ENCODE results near the gene UGGT2.

GRCh38 chr13:95800436-95800835, 252.8 kb downstream of the UGGT2 start:
- TF ChIP-seq, protein P1, sequence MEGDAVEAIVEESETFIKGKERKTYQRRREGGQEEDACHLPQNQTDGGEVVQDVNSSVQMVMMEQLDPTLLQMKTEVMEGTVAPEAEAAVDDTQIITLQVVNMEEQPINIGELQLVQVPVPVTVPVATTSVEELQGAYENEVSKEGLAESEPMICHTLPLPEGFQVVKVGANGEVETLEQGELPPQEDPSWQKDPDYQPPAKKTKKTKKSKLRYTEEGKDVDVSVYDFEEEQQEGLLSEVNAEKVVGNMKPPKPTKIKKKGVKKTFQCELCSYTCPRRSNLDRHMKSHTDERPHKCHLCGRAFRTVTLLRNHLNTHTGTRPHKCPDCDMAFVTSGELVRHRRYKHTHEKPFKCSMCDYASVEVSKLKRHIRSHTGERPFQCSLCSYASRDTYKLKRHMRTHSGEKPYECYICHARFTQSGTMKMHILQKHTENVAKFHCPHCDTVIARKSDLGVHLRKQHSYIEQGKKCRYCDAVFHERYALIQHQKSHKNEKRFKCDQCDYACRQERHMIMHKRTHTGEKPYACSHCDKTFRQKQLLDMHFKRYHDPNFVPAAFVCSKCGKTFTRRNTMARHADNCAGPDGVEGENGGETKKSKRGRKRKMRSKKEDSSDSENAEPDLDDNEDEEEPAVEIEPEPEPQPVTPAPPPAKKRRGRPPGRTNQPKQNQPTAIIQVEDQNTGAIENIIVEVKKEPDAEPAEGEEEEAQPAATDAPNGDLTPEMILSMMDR (IDR thresholded peaks at IDR 0.05; ENCODE audit: low read depth, low read length) = no peak
- no peak for TF ChIP-seq EZH2phosphoT487 (IDR thresholded peaks at IDR 0.05; ENCODE audit: low read depth)
